ENCODE data around the gene GRIN3A.

Gene GRIN3A

GRCh38 chr9:101705135-101705661, 33.2 kb downstream of the GRIN3A start:
- Histone ChIP-seq H3K27ac (peak overlapping the region; percentile 43), H3K4me3 (ENCODE audit: low read depth, low read length) (peak overlapping the region; percentile 58), H3K27me3 (ENCODE audit: insufficient read depth, low read depth, severe bottlenecking) (no peaks in the 10 kb centered on the region), H3K9me3 (ENCODE audit: severe bottlenecking) (no peaks in the 10 kb centered on the region), H3K36me3 (no peaks in the 10 kb centered on the region)
- TF ChIP-seq CTCF (IDR thresholded peaks at IDR 0.05; ENCODE audit: low read depth, low read length) = peak; percentile 62
- DNase-seq = peak; percentile 82

- Histone ChIP-seq H3K27ac (no peak overlapping the region), H3K9me3 (ENCODE audit: severe bottlenecking) (no peaks in the 10 kb centered on the region)
- DNase-seq = no peak
These were observed 36.2 kb downstream of the GRIN3A start for GRCh38 chr9:101702257-101702656.

GRCh38 chr9:101693546-101694336, 44.7 kb downstream of the GRIN3A start:
- Histone ChIP-seq H3K36me3 (no peaks in the 10 kb centered on the region), H3K27ac (no peak overlapping the region), H3K27me3 (ENCODE audit: insufficient read depth, low read depth, severe bottlenecking) (no peaks in the 10 kb centered on the region), H3K4me3 (ENCODE audit: low read depth, low read length) (no peak overlapping the region), H3K9me3 (ENCODE audit: severe bottlenecking) (no peaks in the 10 kb centered on the region)
- no peak for DNase-seq
- TF ChIP-seq CTCF (IDR thresholded peaks at IDR 0.05; ENCODE audit: low read depth, low read length) = no peak

More at GRCh38 chr9:101702257-101702656, 36.2 kb downstream of the GRIN3A start:
- Histone ChIP-seq H3K36me3 (no peaks in the 10 kb centered on the region), H3K27me3 (ENCODE audit: insufficient read depth, low read depth, severe bottlenecking) (no peaks in the 10 kb centered on the region), H3K4me3 (ENCODE audit: low read depth, low read length) (no peak overlapping the region)
- TF ChIP-seq CTCF (IDR thresholded peaks at IDR 0.05; ENCODE audit: low read depth, low read length) = no peak

- Histone ChIP-seq H3K27ac (no peak overlapping the region), H3K9me3 (ENCODE audit: severe bottlenecking) (no peaks in the 10 kb centered on the region), H3K4me3 (ENCODE audit: low read depth, low read length) (no peak overlapping the region), H3K27me3 (ENCODE audit: insufficient read depth, low read depth, severe bottlenecking) (no peaks in the 10 kb centered on the region), H3K36me3 (no peaks in the 10 kb centered on the region)
- no peak for TF ChIP-seq CTCF (IDR thresholded peaks at IDR 0.05; ENCODE audit: low read depth, low read length)
- no peak for DNase-seq
These were observed 46.8 kb downstream of the GRIN3A start for GRCh38 chr9:101691657-101692056.

GRCh38 chr9:101689039-101689438, 49.4 kb downstream of the GRIN3A start:
- no peaks in the 10 kb centered on the region for H3K36me3 ChIP-seq
- no peaks in the 10 kb centered on the region for H3K27me3 ChIP-seq (ENCODE audit: insufficient read depth, low read depth, severe bottlenecking)
- H3K4me3 ChIP-seq (ENCODE audit: low read depth, low read length) = no peak overlapping the region
- TF ChIP-seq CTCF (IDR thresholded peaks at IDR 0.05; ENCODE audit: low read depth, low read length) = no peak
- H3K9me3 ChIP-seq (ENCODE audit: severe bottlenecking) = no peaks in the 10 kb centered on the region
- DNase-seq = no peak
- no peak overlapping the region for H3K27ac ChIP-seq

Data from WERI-Rb-1 (cell line).